Measurements from ENCODE around the gene PMF1.

Gene PMF1

GRCh38 chr1:156253634-156254033 is 40.8 kb downstream of the PMF1 start:
- DNase-seq (ENCODE audit: insufficient read length, low spot score) = no peak
- TF ChIP-seq CTCF (IDR thresholded peaks at IDR 0.05; ENCODE audit: insufficient read depth, missing control alignments) = no peak
- no peak for FAIRE-seq

- no peak for FAIRE-seq
- no peak for TF ChIP-seq CTCF (IDR thresholded peaks at IDR 0.05; ENCODE audit: insufficient read depth, missing control alignments)
- DNase-seq (ENCODE audit: insufficient read length, low spot score) = no peak
Observed at GRCh38 chr1:156257711-156258110, 44.9 kb downstream of the PMF1 start.

- FAIRE-seq (no peak), DNase-seq (ENCODE audit: insufficient read length, low spot score) (no peak)
- TF ChIP-seq CTCF (IDR thresholded peaks at IDR 0.05; ENCODE audit: insufficient read depth, missing control alignments) = no peak
Observed at GRCh38 chr1:156258859-156259258, 46.1 kb downstream of the PMF1 start.

- FAIRE-seq (no peak), DNase-seq (ENCODE audit: insufficient read length, low spot score) (no peak)
- TF ChIP-seq CTCF (IDR thresholded peaks at IDR 0.05; ENCODE audit: insufficient read depth, missing control alignments) = no peak
Observed at GRCh38 chr1:156259805-156260204, 47.0 kb downstream of the PMF1 start.

GRCh38 chr1:156260896-156261295 is 48.1 kb downstream of the PMF1 start:
- DNase-seq (ENCODE audit: insufficient read length, low spot score) (no peak), FAIRE-seq (no peak)
- TF ChIP-seq CTCF (IDR thresholded peaks at IDR 0.05; ENCODE audit: insufficient read depth, missing control alignments) = no peak

GRCh38 chr1:156262461-156263287 is 49.9 kb downstream of the PMF1 start:
- TF ChIP-seq CTCF (IDR thresholded peaks at IDR 0.05; ENCODE audit: insufficient read depth, missing control alignments) = no peak
- FAIRE-seq (no peak), DNase-seq (ENCODE audit: insufficient read length, low spot score) (no peak)

- DNase-seq (ENCODE audit: insufficient read length, low spot score) (no peak), FAIRE-seq (no peak)
- no peak for TF ChIP-seq CTCF (IDR thresholded peaks at IDR 0.05; ENCODE audit: insufficient read depth, missing control alignments)
Observed at GRCh38 chr1:156263288-156263655, 50.5 kb downstream of the PMF1 start.
